HAP-1 (cell line): ENCODE data around the gene SNAI3.

Experiments used
- DNase-seq, 2 experiments: peaks; one replicate each; pipeline ENCODE4 v3.0.0-alpha.2; 2016 to 2020; ENCODE audit warnings: low spot score in 2 of 2
- H3K27me3 ChIP-seq: fragments of 250-450 bp; sonication (Bioruptor Pico); 2 replicates; pipeline ENCODE4 v1.5.1; 2020; ENCODE audit warnings: low read depth, mild to moderate bottlenecking, moderate library complexity
- H3K36me3 ChIP-seq: fragments of 250-450 bp; sonication (Bioruptor Pico); replicated peaks from 2 replicates; pipeline ENCODE4 v1.5.1; 2020; ENCODE audit warnings: mild to moderate bottlenecking
- H3K4me1 ChIP-seq: fragments of 250-450 bp; sonication (Bioruptor Pico); 2 replicates; pipeline ENCODE4 v1.5.1; 2020; ENCODE audit warnings: mild to moderate bottlenecking
- H3K4me3 ChIP-seq: fragments of 250-450 bp; sonication (Bioruptor Pico); 2 replicates; pipeline ENCODE4 v1.5.1; 2020; ENCODE audit warnings: mild to moderate bottlenecking, moderate library complexity
- H3K9me3 ChIP-seq: fragments of 250-450 bp; sonication (Bioruptor Pico); 2 replicates; pipeline ENCODE4 v1.5.1; 2020; ENCODE audit warnings: mild to moderate bottlenecking, moderate library complexity
- in situ Hi-C: fragments of 300-500 bp; cut with MboI; formaldehyde crosslinking; loops from 3 replicates; pipeline ENCODE4 v1.14.3; 2020; ENCODE audit warnings: low sequenced_read_pairs, inconsistent platforms, mixed read lengths

The SNAI3 gene

GRCh38 chr16:88665570-88665969 lies 20.7 kb downstream of the SNAI3 start:
- in situ Hi-C loops, result no loop called here
- Histone ChIP-seq H3K27me3 (no peaks in the 10 kb centered on the region), H3K4me3 (no peak overlapping the region), H3K4me1 (peaks cover 7% of the 10 kb centered on the region), H3K36me3 (no peaks in the 10 kb centered on the region), H3K9me3 (no peaks in the 10 kb centered on the region)
- no peak for DNase-seq

GRCh38 chr16:88665148-88665547 lies 21.2 kb downstream of the SNAI3 start:
- Histone ChIP-seq H3K27me3 (no peaks in the 10 kb centered on the region), H3K4me1 (peaks cover 7% of the 10 kb centered on the region), H3K36me3 (no peaks in the 10 kb centered on the region), H3K4me3 (no peak overlapping the region), H3K9me3 (no peaks in the 10 kb centered on the region)
- DNase-seq, result no peak
- in situ Hi-C loops, result no loop called here

GRCh38 chr16:88662843-88663606 lies 23.3 kb downstream of the SNAI3 start, which contains the start of gene MVD:
Gene MVD (minus strand): TSS chr16:88663091. CDS start chr16:88663080, 11 bp downstream.
- no peaks in the 10 kb centered on the region for H3K9me3 ChIP-seq
- no peaks in the 10 kb centered on the region for H3K27me3 ChIP-seq
- peaks cover 7% of the 10 kb centered on the region for H3K4me1 ChIP-seq
- peak; percentile 94 to 97 for DNase-seq
- H3K36me3 ChIP-seq, result peaks cover 3% of the 10 kb centered on the region; the same call in 1 of the 2 replicates
- H3K4me3 ChIP-seq, result peak within 1 kb of the TSS; percentile 81
- in situ Hi-C loops, result no loop called here

- Histone ChIP-seq H3K36me3 (peaks cover 5% of the 10 kb centered on the region; the same call in 1 of the 2 replicates), H3K9me3 (no peaks in the 10 kb centered on the region), H3K4me3 (peak overlapping the region; percentile 81), H3K27me3 (no peaks in the 10 kb centered on the region), H3K4me1 (peaks cover 7% of the 10 kb centered on the region)
- in situ Hi-C loops, result no loop called here
- DNase-seq, result no peak
Observed at GRCh38 chr16:88662222-88662842, 24.0 kb downstream of the SNAI3 start.

GRCh38 chr16:88661468-88661867 lies 24.8 kb downstream of the SNAI3 start:
- peak overlapping the region; percentile 7; the same call in 1 of the 2 replicates for H3K4me3 ChIP-seq

GRCh38 chr16:88659160-88659559 lies 27.1 kb downstream of the SNAI3 start:
- Histone ChIP-seq H3K27me3 (no peaks in the 10 kb centered on the region), H3K4me3 (no peak overlapping the region), H3K36me3 (peaks cover 19% of the 10 kb centered on the region), H3K9me3 (no peaks in the 10 kb centered on the region), H3K4me1 (peaks cover 7% of the 10 kb centered on the region)
- no peak for DNase-seq
- in situ Hi-C loops, result no loop called here

More at GRCh38 chr16:88661468-88661867, 24.8 kb downstream of the SNAI3 start:
- Histone ChIP-seq H3K36me3 (peaks cover 5% of the 10 kb centered on the region; the same call in 1 of the 2 replicates), H3K4me1 (peaks cover 7% of the 10 kb centered on the region), H3K27me3 (no peaks in the 10 kb centered on the region), H3K9me3 (no peaks in the 10 kb centered on the region)
- in situ Hi-C loops, result no loop called here
- DNase-seq, result no peak

- DNase-seq, result no peak
- in situ Hi-C loops, result no loop called here
- peaks cover 19% of the 10 kb centered on the region for H3K36me3 ChIP-seq
- H3K4me1 ChIP-seq, result peaks cover 7% of the 10 kb centered on the region
- no peaks in the 10 kb centered on the region for H3K27me3 ChIP-seq
- H3K9me3 ChIP-seq, result no peaks in the 10 kb centered on the region
- no peak overlapping the region for H3K4me3 ChIP-seq
Observed at GRCh38 chr16:88658714-88659113, 27.6 kb downstream of the SNAI3 start.

- in situ Hi-C loops, result no loop called here
- Histone ChIP-seq H3K9me3 (no peaks in the 10 kb centered on the region), H3K4me3 (no peak overlapping the region), H3K4me1 (peaks cover 7% of the 10 kb centered on the region), H3K27me3 (no peaks in the 10 kb centered on the region), H3K36me3 (peaks cover 26% of the 10 kb centered on the region)
- DNase-seq, result no peak
Observed at GRCh38 chr16:88657371-88657770, 28.9 kb downstream of the SNAI3 start.

GRCh38 chr16:88656291-88656980 lies 29.9 kb downstream of the SNAI3 start:
- no peak for DNase-seq
- H3K27me3 ChIP-seq, result no peaks in the 10 kb centered on the region
- peaks cover 26% of the 10 kb centered on the region for H3K36me3 ChIP-seq
- no peak overlapping the region for H3K4me3 ChIP-seq
- H3K9me3 ChIP-seq, result no peaks in the 10 kb centered on the region
- peaks cover 7% of the 10 kb centered on the region for H3K4me1 ChIP-seq
- in situ Hi-C loops, result no loop called here

GRCh38 chr16:88655733-88656281 lies 30.5 kb downstream of the SNAI3 start:
- in situ Hi-C loops, result no loop called here
- no peaks in the 10 kb centered on the region for H3K9me3 ChIP-seq
- H3K27me3 ChIP-seq, result no peaks in the 10 kb centered on the region
- H3K4me1 ChIP-seq, result peaks cover 6% of the 10 kb centered on the region
- H3K4me3 ChIP-seq, result no peak overlapping the region
- peaks cover 26% of the 10 kb centered on the region for H3K36me3 ChIP-seq
- no peak for DNase-seq

- Histone ChIP-seq H3K9me3 (no peaks in the 10 kb centered on the region), H3K4me3 (no peak overlapping the region), H3K4me1 (peaks cover 6% of the 10 kb centered on the region), H3K27me3 (no peaks in the 10 kb centered on the region), H3K36me3 (peaks cover 26% of the 10 kb centered on the region)
- no peak for DNase-seq
- in situ Hi-C loops, result no loop called here
Observed at GRCh38 chr16:88655053-88655732, 31.1 kb downstream of the SNAI3 start.

GRCh38 chr16:88654363-88655052 lies 31.8 kb downstream of the SNAI3 start:
- Histone ChIP-seq H3K27me3 (no peaks in the 10 kb centered on the region), H3K36me3 (peaks cover 28% of the 10 kb centered on the region), H3K4me3 (no peak overlapping the region), H3K4me1 (peaks cover 6% of the 10 kb centered on the region), H3K9me3 (no peaks in the 10 kb centered on the region)
- no peak for DNase-seq
- in situ Hi-C loops, result no loop called here
